Loucy (cell line): ENCODE data around the gene FMN1.

Source experiments
- H2AFZ ChIP-seq: fragments of 200-600 bp; sonication (generic); 2 replicates; pipeline ENCODE4 v1.6.0; 2016; ENCODE audit warnings: antibody characterized with exemption, mild to moderate bottlenecking, low read length, moderate library complexity
- H3F3A ChIP-seq: fragments of 200-600 bp; 2 replicates; pipeline ENCODE4 v1.6.0; 2016; ENCODE audit warnings: antibody characterized with exemption, low read depth, mild to moderate bottlenecking
- H3K27me3 ChIP-seq: fragments of 200-600 bp; sonication (generic); 2 replicates; pipeline ENCODE4 v1.6.1; 2014; ENCODE audit warnings: low read length, mild to moderate bottlenecking; ENCODE audit not compliant: insufficient read depth, poor library complexity, severe bottlenecking
- H3K36me3 ChIP-seq: fragments of 200-600 bp; sonication (generic); 2 replicates; pipeline ENCODE4 v1.6.1; 2016; ENCODE audit warnings: low read length; ENCODE audit not compliant: insufficient read depth
- H3K4me1 ChIP-seq: fragments of 200-600 bp; sonication (generic); 2 replicates; pipeline ENCODE4 v1.5.1; 2014; ENCODE audit warnings: low read length, mild to moderate bottlenecking; ENCODE audit not compliant: insufficient read depth, poor library complexity, severe bottlenecking
- H3K4me2 ChIP-seq: fragments of 200-600 bp; sonication (generic); 2 replicates; pipeline ENCODE4 v1.6.0; 2014; ENCODE audit warnings: antibody characterized with exemption, low read length, low read depth, mild to moderate bottlenecking; ENCODE audit not compliant: poor library complexity, severe bottlenecking
- H3K4me3 ChIP-seq: fragments of 200-600 bp; sonication (generic); 2 replicates; pipeline ENCODE4 v1.5.1; 2014; ENCODE audit warnings: low read length, mild to moderate bottlenecking, mixed read lengths; ENCODE audit not compliant: poor library complexity, severe bottlenecking
- H3K79me2 ChIP-seq: fragments of 200-600 bp; sonication (generic); 2 replicates; pipeline ENCODE4 v1.6.1; 2014; ENCODE audit warnings: low read length; ENCODE audit not compliant: insufficient read depth
- H3K9ac ChIP-seq: fragments of 200-600 bp; sonication (generic); 2 replicates; pipeline ENCODE4 v1.6.0; 2014; ENCODE audit warnings: mild to moderate bottlenecking, low read depth, low read length, moderate library complexity; ENCODE audit not compliant: poor library complexity, severe bottlenecking
- H3K9me2 ChIP-seq: fragments of 200-600 bp; sonication (generic); replicated peaks from 2 replicates; pipeline ENCODE4 v1.6.1; 2016; ENCODE audit warnings: low read depth, low read length, mixed read lengths
- H3K9me3 ChIP-seq: fragments of 200-600 bp; sonication (generic); 2 replicates; pipeline ENCODE4 v1.6.1; 2014; ENCODE audit warnings: mild to moderate bottlenecking, antibody characterized with exemption, low read length, low read depth; ENCODE audit not compliant: insufficient read depth
- H4K20me1 ChIP-seq: fragments of 200-600 bp; sonication (generic); 2 replicates; pipeline ENCODE4 v1.6.0; 2014; ENCODE audit warnings: antibody characterized with exemption, low read length, mild to moderate bottlenecking; ENCODE audit not compliant: insufficient read depth, poor library complexity, severe bottlenecking
- EZH2phosphoT487 ChIP-seq: fragments of 200-600 bp; IDR thresholded peaks from 2 replicates; pipeline ENCODE4 v1.6.1; 2018; ENCODE audit warnings: antibody characterized with exemption, mild to moderate bottlenecking, moderate library complexity, borderline replicate concordance
- TF ChIP-seq, protein P1 (sequence below): fragments of 200-600 bp; sonication (generic); conservative IDR thresholded peaks from 2 replicates; pipeline ENCODE4 v1.5.1; 2014; ENCODE audit warnings: mild to moderate bottlenecking, antibody characterized with exemption, low read length

The FMN1 gene, protein sequence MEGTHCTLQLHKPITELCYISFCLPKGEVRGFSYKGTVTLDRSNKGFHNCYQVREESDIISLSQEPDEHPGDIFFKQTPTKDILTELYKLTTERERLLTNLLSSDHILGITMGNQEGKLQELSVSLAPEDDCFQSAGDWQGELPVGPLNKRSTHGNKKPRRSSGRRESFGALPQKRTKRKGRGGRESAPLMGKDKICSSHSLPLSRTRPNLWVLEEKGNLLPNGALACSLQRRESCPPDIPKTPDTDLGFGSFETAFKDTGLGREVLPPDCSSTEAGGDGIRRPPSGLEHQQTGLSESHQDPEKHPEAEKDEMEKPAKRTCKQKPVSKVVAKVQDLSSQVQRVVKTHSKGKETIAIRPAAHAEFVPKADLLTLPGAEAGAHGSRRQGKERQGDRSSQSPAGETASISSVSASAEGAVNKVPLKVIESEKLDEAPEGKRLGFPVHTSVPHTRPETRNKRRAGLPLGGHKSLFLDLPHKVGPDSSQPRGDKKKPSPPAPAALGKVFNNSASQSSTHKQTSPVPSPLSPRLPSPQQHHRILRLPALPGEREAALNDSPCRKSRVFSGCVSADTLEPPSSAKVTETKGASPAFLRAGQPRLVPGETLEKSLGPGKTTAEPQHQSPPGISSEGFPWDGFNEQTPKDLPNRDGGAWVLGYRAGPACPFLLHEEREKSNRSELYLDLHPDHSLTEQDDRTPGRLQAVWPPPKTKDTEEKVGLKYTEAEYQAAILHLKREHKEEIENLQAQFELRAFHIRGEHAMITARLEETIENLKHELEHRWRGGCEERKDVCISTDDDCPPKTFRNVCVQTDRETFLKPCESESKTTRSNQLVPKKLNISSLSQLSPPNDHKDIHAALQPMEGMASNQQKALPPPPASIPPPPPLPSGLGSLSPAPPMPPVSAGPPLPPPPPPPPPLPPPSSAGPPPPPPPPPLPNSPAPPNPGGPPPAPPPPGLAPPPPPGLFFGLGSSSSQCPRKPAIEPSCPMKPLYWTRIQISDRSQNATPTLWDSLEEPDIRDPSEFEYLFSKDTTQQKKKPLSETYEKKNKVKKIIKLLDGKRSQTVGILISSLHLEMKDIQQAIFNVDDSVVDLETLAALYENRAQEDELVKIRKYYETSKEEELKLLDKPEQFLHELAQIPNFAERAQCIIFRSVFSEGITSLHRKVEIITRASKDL (N-terminal part only)

GRCh38 chr15:33194704-33195670 lies at the start of gene FMN1:
Gene FMN1, minus strand, starts transcription at chr15:33194714. Its CDS starts 39,800 bp downstream, at chr15:33154914.
- Histone ChIP-seq H3K9me2 (no peaks in the 10 kb centered on the region), H3K36me3 (no peaks in the 10 kb centered on the region), H3K9me3 (no peaks in the 10 kb centered on the region), H3K4me2 (no peak within 1 kb of the TSS), H4K20me1 (no peaks in the 10 kb centered on the region), H2AFZ (no peak within 1 kb of the TSS), H3K4me1 (no peaks in the 10 kb centered on the region), H3K9ac (no peak within 1 kb of the TSS), H3K79me2 (no peaks in the 10 kb centered on the region), H3K4me3 (no peak within 1 kb of the TSS), H3K27me3 (no peaks in the 10 kb centered on the region), H3F3A (no peaks in the 10 kb centered on the region)
- TF ChIP-seq, protein P1, sequence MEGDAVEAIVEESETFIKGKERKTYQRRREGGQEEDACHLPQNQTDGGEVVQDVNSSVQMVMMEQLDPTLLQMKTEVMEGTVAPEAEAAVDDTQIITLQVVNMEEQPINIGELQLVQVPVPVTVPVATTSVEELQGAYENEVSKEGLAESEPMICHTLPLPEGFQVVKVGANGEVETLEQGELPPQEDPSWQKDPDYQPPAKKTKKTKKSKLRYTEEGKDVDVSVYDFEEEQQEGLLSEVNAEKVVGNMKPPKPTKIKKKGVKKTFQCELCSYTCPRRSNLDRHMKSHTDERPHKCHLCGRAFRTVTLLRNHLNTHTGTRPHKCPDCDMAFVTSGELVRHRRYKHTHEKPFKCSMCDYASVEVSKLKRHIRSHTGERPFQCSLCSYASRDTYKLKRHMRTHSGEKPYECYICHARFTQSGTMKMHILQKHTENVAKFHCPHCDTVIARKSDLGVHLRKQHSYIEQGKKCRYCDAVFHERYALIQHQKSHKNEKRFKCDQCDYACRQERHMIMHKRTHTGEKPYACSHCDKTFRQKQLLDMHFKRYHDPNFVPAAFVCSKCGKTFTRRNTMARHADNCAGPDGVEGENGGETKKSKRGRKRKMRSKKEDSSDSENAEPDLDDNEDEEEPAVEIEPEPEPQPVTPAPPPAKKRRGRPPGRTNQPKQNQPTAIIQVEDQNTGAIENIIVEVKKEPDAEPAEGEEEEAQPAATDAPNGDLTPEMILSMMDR, result no peak
- TF ChIP-seq EZH2phosphoT487, result no peak

GRCh38 chr15:33243869-33244268 lies 49.4 kb upstream of the FMN1 start:
- Histone ChIP-seq H2AFZ (no peak overlapping the region), H3F3A (no peaks in the 10 kb centered on the region), H3K9ac (no peak overlapping the region), H3K4me1 (peaks cover 31% of the 10 kb centered on the region), H3K9me3 (no peaks in the 10 kb centered on the region), H3K9me2 (no peaks in the 10 kb centered on the region), H3K27me3 (no peaks in the 10 kb centered on the region), H3K36me3 (no peaks in the 10 kb centered on the region), H3K4me3 (no peak overlapping the region), H3K4me2 (no peak overlapping the region), H4K20me1 (no peaks in the 10 kb centered on the region), H3K79me2 (no peaks in the 10 kb centered on the region)
- no peak for TF ChIP-seq EZH2phosphoT487
- TF ChIP-seq, protein P1, result no peak

DNA sequence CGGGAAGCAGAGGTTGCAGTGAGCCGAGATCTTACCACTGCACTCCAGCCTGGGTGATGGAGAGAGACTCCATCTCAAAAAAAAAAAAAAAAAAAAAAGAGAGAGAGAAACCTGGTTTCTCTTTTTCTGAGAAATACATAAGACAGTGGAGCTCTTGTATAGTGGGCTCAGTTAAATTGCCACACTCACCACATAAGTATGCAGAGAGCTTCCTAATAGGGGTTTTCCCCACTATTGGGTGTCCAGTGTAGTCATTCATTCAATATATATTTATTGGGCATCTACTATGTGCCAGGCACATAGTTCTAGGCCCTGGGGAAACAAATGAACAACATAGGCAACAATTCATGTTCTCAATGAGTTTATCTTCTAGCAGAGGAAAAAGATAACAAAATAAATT lies 48.9 kb upstream of the FMN1 start:
- no peaks in the 10 kb centered on the region for H3K79me2 ChIP-seq
- TF ChIP-seq, protein P1, result no peak
- no peak for TF ChIP-seq EZH2phosphoT487
- no peaks in the 10 kb centered on the region for H3K27me3 ChIP-seq
- H3K4me1 ChIP-seq, result peaks cover 31% of the 10 kb centered on the region
- H3K9me2 ChIP-seq, result no peaks in the 10 kb centered on the region
- H3K36me3 ChIP-seq, result no peaks in the 10 kb centered on the region
- no peaks in the 10 kb centered on the region for H3F3A ChIP-seq
- no peak overlapping the region for H2AFZ ChIP-seq
- H4K20me1 ChIP-seq, result no peaks in the 10 kb centered on the region
- no peak overlapping the region for H3K4me2 ChIP-seq
- H3K9ac ChIP-seq, result no peak overlapping the region
- no peak overlapping the region for H3K4me3 ChIP-seq
- no peaks in the 10 kb centered on the region for H3K9me3 ChIP-seq
